HG03354 (cell line): ENCODE results near the gene CYP2J2.
"Not testable (repeated sequence)": the region's sequence is repeated elsewhere in the genome, so short reads cannot be mapped to it uniquely, and the experiment has no call there.

Experiments used
- ATAC-seq: cut with Tn5 transposase; IDR thresholded peaks from one replicate; pipeline ENCODE4 v1.9.1; 2021; ENCODE audit warnings: mild to moderate bottlenecking; ENCODE audit not compliant: unreplicated experiment, poor library complexity, severe bottlenecking

Gene CYP2J2

GRCh38 chr1:59924653-59925052 lies 1.9 kb downstream of the CYP2J2 start:
- no peak for ATAC-seq

- not testable (repeated sequence) for ATAC-seq
Observed at GRCh38 chr1:59921258-59921899, 5.2 kb downstream of the CYP2J2 start.

- no peak for ATAC-seq
Observed at GRCh38 chr1:59919746-59920145, 6.8 kb downstream of the CYP2J2 start.

GRCh38 chr1:59917785-59918180 lies 8.8 kb downstream of the CYP2J2 start:
- ATAC-seq = no peak

- ATAC-seq = no peak
Observed at GRCh38 chr1:59917026-59917784, 9.4 kb downstream of the CYP2J2 start.

GRCh38 chr1:59915516-59915915 lies 11.1 kb downstream of the CYP2J2 start:
- no peak for ATAC-seq

GRCh38 chr1:59914791-59915286 lies 11.7 kb downstream of the CYP2J2 start:
- not testable (repeated sequence) for ATAC-seq

- no peak for ATAC-seq
Observed at GRCh38 chr1:59908682-59909081, 17.9 kb downstream of the CYP2J2 start.

- no peak for ATAC-seq
Observed at GRCh38 chr1:59908084-59908483, 18.5 kb downstream of the CYP2J2 start.

- no peak for ATAC-seq
Observed at GRCh38 chr1:59906931-59907330, 19.6 kb downstream of the CYP2J2 start.

- ATAC-seq = peak; percentile 86
Observed at GRCh38 chr1:59903141-59903754, 23.3 kb downstream of the CYP2J2 start.

- ATAC-seq = no peak
Observed at GRCh38 chr1:59901770-59902388, 24.7 kb downstream of the CYP2J2 start.

- no peak for ATAC-seq
Observed at GRCh38 chr1:59900640-59901039, 25.9 kb downstream of the CYP2J2 start.

GRCh38 chr1:59898927-59899326 lies 27.6 kb downstream of the CYP2J2 start:
- ATAC-seq = no peak

- ATAC-seq = no peak
Observed at GRCh38 chr1:59897165-59897564, 29.4 kb downstream of the CYP2J2 start.

- ATAC-seq = no peak
Observed at GRCh38 chr1:59892841-59893811, 33.4 kb downstream of the CYP2J2 start.

- no peak for ATAC-seq
Observed at GRCh38 chr1:59885160-59885832, 41.3 kb downstream of the CYP2J2 start.

- ATAC-seq = no peak
Observed at GRCh38 chr1:59880735-59881134, 45.8 kb downstream of the CYP2J2 start.
